ENCODE data around the gene TAOK3.
A peak's percentile ranks its signal among the peaks of the same experiment; 100 is the strongest.

The TAOK3 gene

DNA sequence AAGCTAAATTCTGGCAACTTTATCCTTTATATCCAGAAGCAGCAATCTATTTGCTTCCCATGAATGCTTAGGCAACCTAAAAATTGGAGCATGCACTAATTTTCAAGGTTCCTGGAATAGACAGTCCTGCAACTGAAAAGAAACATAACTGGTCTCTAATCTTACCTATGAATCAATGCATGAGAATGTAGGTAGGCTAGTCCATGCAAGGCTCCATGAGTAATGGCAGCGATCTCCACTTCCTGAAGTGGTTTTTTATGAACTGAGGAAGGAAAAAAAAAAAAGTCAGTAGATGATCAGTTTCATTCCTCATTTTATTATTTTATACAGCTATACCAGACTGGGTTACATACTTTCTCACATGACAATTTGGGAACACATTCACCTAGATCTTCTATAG is 134.8 kb downstream of the TAOK3 start:
- no peak overlapping the region for H3K27ac ChIP-seq (ENCODE audit: low read length)
- no peak overlapping the region for H3K9ac ChIP-seq (ENCODE audit: low read length)
- peak overlapping the region; percentile 18; the same call in 1 of the 2 replicates for H3K4me2 ChIP-seq (ENCODE audit: low read depth, low read length)
- no peaks in the 10 kb centered on the region for H3K9me2 ChIP-seq (replicated peaks; ENCODE audit: insufficient read depth, low read length)
- H4K20me1 ChIP-seq (ENCODE audit: insufficient read depth, low read length), result no peaks in the 10 kb centered on the region
- no peak overlapping the region for H2AFZ ChIP-seq (ENCODE audit: low read length)
- no peak overlapping the region for H3K4me3 ChIP-seq (ENCODE audit: low read length)
- no peaks in the 10 kb centered on the region for H3F3A ChIP-seq (ENCODE audit: insufficient read depth, low read length)
- no peaks in the 10 kb centered on the region for H3K4me1 ChIP-seq (ENCODE audit: low read length)
- H3K27me3 ChIP-seq (replicated peaks; ENCODE audit: insufficient read depth, low read length), result no peaks in the 10 kb centered on the region
- H3K9me3 ChIP-seq (replicated peaks; ENCODE audit: insufficient read depth, low read length), result no peaks in the 10 kb centered on the region
- no peak for TF ChIP-seq CTCF (IDR thresholded peaks at IDR 0.05; ENCODE audit: low read length)
- no peak for TF ChIP-seq EZH2 (optimal IDR thresholded peaks at IDR 0.05; ENCODE audit: low read depth, low read length)
- no peak for TF ChIP-seq EZH2phosphoT487 (IDR thresholded peaks at IDR 0.05; ENCODE audit: low read length)
- H3K36me3 ChIP-seq (replicated peaks; ENCODE audit: insufficient read depth, low read length), result no peaks in the 10 kb centered on the region
- no peak for DNase-seq
- no peaks in the 10 kb centered on the region for H3K79me2 ChIP-seq (ENCODE audit: low read length)

- no peaks in the 10 kb centered on the region for H3K4me1 ChIP-seq (ENCODE audit: low read length)
- H3K27ac ChIP-seq (ENCODE audit: low read length), result peak overlapping the region; percentile 46; the same call in 1 of the 2 replicates
- no peaks in the 10 kb centered on the region for H3K79me2 ChIP-seq (ENCODE audit: low read length)
- H3K4me3 ChIP-seq (ENCODE audit: low read length), result no peak overlapping the region
- H4K20me1 ChIP-seq (ENCODE audit: insufficient read depth, low read length), result no peaks in the 10 kb centered on the region
- peak; percentile 11 for DNase-seq
- H3K4me2 ChIP-seq (ENCODE audit: low read depth, low read length), result peak overlapping the region; percentile 52; the same call in 1 of the 2 replicates
- no peak overlapping the region for H2AFZ ChIP-seq (ENCODE audit: low read length)
- no peaks in the 10 kb centered on the region for H3K27me3 ChIP-seq (replicated peaks; ENCODE audit: insufficient read depth, low read length)
- H3K9me2 ChIP-seq (replicated peaks; ENCODE audit: insufficient read depth, low read length), result no peaks in the 10 kb centered on the region
- H3K9ac ChIP-seq (ENCODE audit: low read length), result no peak overlapping the region
- TF ChIP-seq EZH2phosphoT487 (IDR thresholded peaks at IDR 0.05; ENCODE audit: low read length) (no peak), EZH2 (optimal IDR thresholded peaks at IDR 0.05; ENCODE audit: low read depth, low read length) (no peak), CTCF (IDR thresholded peaks at IDR 0.05; ENCODE audit: low read length) (no peak)
- H3F3A ChIP-seq (ENCODE audit: insufficient read depth, low read length), result no peaks in the 10 kb centered on the region
- H3K36me3 ChIP-seq (replicated peaks; ENCODE audit: insufficient read depth, low read length), result no peaks in the 10 kb centered on the region
- no peaks in the 10 kb centered on the region for H3K9me3 ChIP-seq (replicated peaks; ENCODE audit: insufficient read depth, low read length)
These were observed 135.5 kb downstream of the TAOK3 start for GRCh38 chr12:118237052-118237665.

DNA sequence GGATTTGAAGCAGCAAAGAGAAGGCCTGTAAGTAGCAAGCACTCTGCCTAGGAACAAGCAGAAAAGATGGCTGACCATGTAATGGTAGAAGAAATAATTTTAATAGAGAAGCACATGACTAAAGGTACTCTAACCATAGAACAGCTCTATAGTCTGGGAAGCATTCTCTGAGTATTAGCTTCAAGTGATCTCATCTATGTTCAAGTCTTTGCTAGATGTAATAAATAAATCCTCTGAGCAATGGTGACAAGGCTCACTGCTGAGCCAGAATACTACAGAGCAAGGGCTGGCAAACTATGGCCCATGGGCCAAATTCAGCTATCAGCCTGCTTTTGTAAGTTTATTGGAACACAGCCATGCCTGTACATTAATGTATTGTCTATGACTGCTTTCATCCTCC is 152.0 kb downstream of the TAOK3 start:
- no peaks in the 10 kb centered on the region for H3K79me2 ChIP-seq (ENCODE audit: low read length)
- H3K36me3 ChIP-seq (replicated peaks; ENCODE audit: insufficient read depth, low read length), result no peaks in the 10 kb centered on the region
- H2AFZ ChIP-seq (ENCODE audit: low read length), result no peak overlapping the region
- no peaks in the 10 kb centered on the region for H3K9me3 ChIP-seq (replicated peaks; ENCODE audit: insufficient read depth, low read length)
- H3F3A ChIP-seq (ENCODE audit: insufficient read depth, low read length), result no peaks in the 10 kb centered on the region
- H3K9ac ChIP-seq (ENCODE audit: low read length), result no peak overlapping the region
- H4K20me1 ChIP-seq (ENCODE audit: insufficient read depth, low read length), result no peaks in the 10 kb centered on the region
- H3K4me2 ChIP-seq (ENCODE audit: low read depth, low read length), result no peak overlapping the region
- no peaks in the 10 kb centered on the region for H3K9me2 ChIP-seq (replicated peaks; ENCODE audit: insufficient read depth, low read length)
- no peaks in the 10 kb centered on the region for H3K4me1 ChIP-seq (ENCODE audit: low read length)
- H3K4me3 ChIP-seq (ENCODE audit: low read length), result no peak overlapping the region
- DNase-seq, result no peak
- H3K27me3 ChIP-seq (replicated peaks; ENCODE audit: insufficient read depth, low read length), result no peaks in the 10 kb centered on the region
- TF ChIP-seq EZH2phosphoT487 (IDR thresholded peaks at IDR 0.05; ENCODE audit: low read length), result no peak
- no peak for TF ChIP-seq CTCF (IDR thresholded peaks at IDR 0.05; ENCODE audit: low read length)
- TF ChIP-seq EZH2 (optimal IDR thresholded peaks at IDR 0.05; ENCODE audit: low read depth, low read length), result no peak
- H3K27ac ChIP-seq (ENCODE audit: low read length), result no peak overlapping the region
